Naive thymus-derived CD4-positive, alpha-beta T cell (primary cell): Measurements from ENCODE around the gene MSH5. TPM values are rescaled to one million over a fixed set of nuclear protein-coding genes. Genes with fewer than 3 reads are reported as not detected.

ENCODE experiments used
- ATAC-seq: fragments of 150-1000 bp; cut with Tn5 transposase; 2 replicates; pipeline ENCODE4 v1.10.0; 2021; ENCODE audit warnings: mild to moderate bottlenecking, moderate library complexity
- CTCF ChIA-PET: fragments of 350-600 bp; sonication (Branson Sonifier 250); formaldehyde crosslinking; loops from one replicate; lab custom pipeline; 2021; ENCODE audit warnings: antibody characterized with exemption; lab: Charles Lee
- POLR2A ChIA-PET: fragments of 350-600 bp; sonication (Branson Sonifier 250); formaldehyde crosslinking; loops from one replicate; lab custom pipeline; 2021; ENCODE audit warnings: antibody characterized with exemption, inconsistent platforms; lab: Charles Lee
- DNase-seq, 9 donors: peaks; one replicate each; pipeline versions ENCODE4 v3.0.0 to v3.0.0-alpha.2; 2020 to 2022; ENCODE audit warnings: mixed read lengths in 1 of 9
- H3K27ac ChIP-seq: one replicate; pipeline ENCODE4 v1.7.0; 2013; ENCODE audit warnings: mild to moderate bottlenecking, low read depth, low read length, moderate library complexity
- H3K27me3 ChIP-seq, 2 donors: one replicate each; pipeline ENCODE4 v1.7.0; 2013; ENCODE audit warnings: low read length in 2 of 2, mild to moderate bottlenecking in 2 of 2, moderate library complexity in 2 of 2; ENCODE audit not compliant: control insufficient read depth in 2 of 2, insufficient read depth in 2 of 2
- H3K36me3 ChIP-seq, 3 experiments: 1 replicate in 2 of 3; 2 replicates in 1 of 3; pipeline ENCODE4 v1.7.0; 2013; ENCODE audit warnings: low read length in 3 of 3, mild to moderate bottlenecking in 3 of 3, moderate library complexity in 1 of 3; ENCODE audit not compliant: insufficient read depth in 3 of 3, control insufficient read depth in 2 of 3
- H3K4me1 ChIP-seq, 2 donors: one replicate each; pipeline ENCODE4 v1.7.0; 2013; ENCODE audit warnings: low read length in 2 of 2, mild to moderate bottlenecking in 2 of 2, moderate library complexity in 1 of 2; ENCODE audit not compliant: control insufficient read depth in 2 of 2, insufficient read depth in 2 of 2
- H3K4me3 ChIP-seq: 2 replicates; pipeline ENCODE4 v1.7.0; 2013; ENCODE audit warnings: mild to moderate bottlenecking, low read length
- H3K9me3 ChIP-seq, 3 experiments: 1 replicate in 2 of 3; 2 replicates in 1 of 3; pipeline ENCODE4 v1.7.0; 2013; ENCODE audit warnings: low read length in 3 of 3; ENCODE audit not compliant: control insufficient read depth in 2 of 3
- H3K27ac Mint-ChIP-seq, 9 donors: one replicate each; pipeline ENCODE4 v1.8.0; 2020 to 2022; ENCODE audit warnings: mixed read lengths in 9 of 9, mild to moderate bottlenecking in 8 of 9, moderate library complexity in 5 of 9, inconsistent platforms in 2 of 9
- H3K27me3 Mint-ChIP-seq, 5 donors: one replicate each; pipeline ENCODE4 v1.8.0; 2021 to 2022; ENCODE audit warnings: mixed read lengths in 5 of 5, mild to moderate bottlenecking in 1 of 5
- H3K36me3 Mint-ChIP-seq, 5 donors: one replicate each; pipeline ENCODE4 v1.8.0; 2020 to 2022; ENCODE audit warnings: mixed read lengths in 5 of 5, mild to moderate bottlenecking in 3 of 5, inconsistent platforms in 1 of 5
- H3K4me1 Mint-ChIP-seq, 7 donors: one replicate each; pipeline ENCODE4 v1.8.0; 2020 to 2022; ENCODE audit warnings: mixed read lengths in 7 of 7, mild to moderate bottlenecking in 3 of 7, inconsistent platforms in 1 of 7
- H3K4me3 Mint-ChIP-seq, 10 donors: one replicate each; pipeline ENCODE4 v1.8.0; 2020 to 2022; ENCODE audit warnings: mild to moderate bottlenecking in 10 of 10, mixed read lengths in 10 of 10, moderate library complexity in 6 of 10, inconsistent platforms in 2 of 10
- H3K9me3 Mint-ChIP-seq, 11 donors: one replicate each; pipeline ENCODE4 v1.8.0; 2020 to 2022; ENCODE audit warnings: mixed read lengths in 11 of 11, mild to moderate bottlenecking in 4 of 11, inconsistent platforms in 1 of 11, moderate library complexity in 1 of 11
- intact Hi-C, 2 donors: fragments of 100-400 bp; cut with micrococcal nuclease; formaldehyde crosslinking; loops; one replicate each; pipeline ENCODE4 v1.15.1; 2023
- microRNA-seq: library from miRNA; unstranded; fragments of <30 nt; microRNA quantifications from one replicate; pipeline ENCODE4 v1.2.0, GENCODE V29; 2022; ENCODE audit warnings: borderline microRNAs expressed
- polyA plus RNA-seq, 2 donors: library from polyadenylated mRNA; unstranded; fragments of 300-500 nt; fragmentation: Illumina TruSeq; gene quantifications; one replicate each; pipeline ENCODE4 v1.2.3, GENCODE V29; 2021
- total RNA-seq, 6 experiments: library from RNA in 5 of 6; stranded (reverse) in 5 of 6; gene quantifications; 1 replicate in 5 of 6; 2 replicates in 1 of 6; pipeline ENCODE4 v1.2.3 and lab custom pipeline; 2021 to 2026

MSH5 gene
- total and polyA plus RNA-seq, 7 experiments from 2014 or later = 0.51 to 52.2 (median 11.0) TPM

DNA sequence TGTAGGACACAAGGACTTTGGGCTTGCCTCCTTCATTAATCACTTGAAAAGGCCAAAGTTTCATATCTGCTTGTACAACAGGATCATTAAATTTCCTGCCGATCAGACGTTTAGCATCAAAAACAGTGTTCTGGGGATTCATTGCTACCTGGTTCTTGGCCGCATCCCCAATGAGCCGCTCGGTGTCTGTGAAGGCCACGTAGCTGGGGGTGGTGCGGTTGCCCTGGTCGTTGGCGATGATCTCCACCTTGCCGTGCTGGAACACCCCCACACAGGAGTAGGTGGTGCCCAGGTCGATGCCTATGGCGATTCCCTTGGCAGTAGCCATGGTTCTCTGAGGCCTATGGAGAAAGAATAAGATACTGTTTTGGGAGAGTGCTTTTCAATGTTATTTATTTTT lies 71.8 kb downstream of the MSH5 start:
- CTCF ChIA-PET = no interaction called here
- Histone ChIP-seq H3K27ac (no peak overlapping the region), H3K36me3 (peaks cover 0 to 22% (median 0%) of the 10 kb centered on the region in 3 experiments), H3K4me1 (peaks cover 7 to 22% of the 10 kb centered on the region in 2 donors), H3K4me3 (no peak overlapping the region), H3K27me3 (no peaks in the 10 kb centered on the region), H3K9me3 (no peaks in the 10 kb centered on the region)
- ATAC-seq (no peak), DNase-seq (no peak)
- POLR2A ChIA-PET = interaction anchor here (0.6 kb wide), 1 partner anchor 32 kb away, joined by 5 read pairs; no protein-coding TSS in a partner anchor
- intact Hi-C loops = no loop called here
- H3K36me3 Mint-ChIP-seq = peaks cover 4 to 19% (median 8%) of the 10 kb centered on the region in 5 donors
- peak overlapping the region in 1 of 9 donors; percentile 8 for H3K27ac Mint-ChIP-seq
- H3K9me3 Mint-ChIP-seq = no peaks in the 10 kb centered on the region
- peaks cover 11 to 38% (median 27%) of the 10 kb centered on the region in 7 donors for H3K4me1 Mint-ChIP-seq
- H3K27me3 Mint-ChIP-seq = no peaks in the 10 kb centered on the region
- H3K4me3 Mint-ChIP-seq = no peak overlapping the region

Small RNA genes lying within 50 kb of the gene (microRNA-seq; reads per million reads assigned to microRNA genes)
- not detected for gene MIR4646

Other genes with a start within 250 kb of the MSH5 start
Only the 30 nearest of the 43 such genes appear.
- 1,000 to 10,000 TPM in 1 of 5 experiments, 100 to 1,000 TPM in 4; 370 to 1,909 (median 670) TPM for gene LTB, start 157.6 kb upstream of the MSH5 start, total RNA-seq
- gene LTB, start 157.6 kb upstream of the MSH5 start, polyA plus RNA-seq = 1,000 to 10,000 TPM; 1,970 to 2,371 TPM
- 100 to 1,000 TPM in 2 of 5 experiments, 10 to 100 TPM in 3; 15.1 to 234 (median 32.0) TPM for gene LST1, start 153.7 kb upstream of the MSH5 start, total RNA-seq
- 10 to 100 TPM in 1 of 2 donors, 1 to 10 TPM in 1; 8.4 to 15.3 TPM for gene LST1, start 153.7 kb upstream of the MSH5 start, polyA plus RNA-seq
- 10 to 100 TPM in 2 of 5 experiments, 1 to 10 TPM in 2, under 1 TPM in 1; 0.97 to 47.1 (median 6.7) TPM for gene NCR3, start 147.0 kb upstream of the MSH5 start, total RNA-seq
- gene NCR3, start 147.0 kb upstream of the MSH5 start, polyA plus RNA-seq = 10 to 100 TPM; 11.0 to 19.7 TPM
- gene AIF1, start 124.8 kb upstream of the MSH5 start, total RNA-seq = 100 to 1,000 TPM in 1 of 5 experiments, 10 to 100 TPM in 4; 33.1 to 160 (median 62.0) TPM
- gene AIF1, start 124.8 kb upstream of the MSH5 start, polyA plus RNA-seq = 100 to 1,000 TPM; 140 to 182 TPM
- gene PRRC2A, start 119.3 kb upstream of the MSH5 start, total RNA-seq = 100 to 1,000 TPM; 203 to 238 (median 226) TPM
- gene PRRC2A, start 119.3 kb upstream of the MSH5 start, polyA plus RNA-seq = 1 to 10 TPM; 3.9 to 8.2 TPM
- gene BAG6, start 87.3 kb upstream of the MSH5 start, total RNA-seq = 100 to 1,000 TPM; 260 to 321 (median 280) TPM
- 10 to 100 TPM; 14.4 to 24.3 TPM for gene BAG6, start 87.3 kb upstream of the MSH5 start, polyA plus RNA-seq
- 1 to 10 TPM in 4 of 5 experiments, under 1 TPM in 1; 0.78 to 4.3 (median 2.8) TPM for gene APOM, start 84.1 kb upstream of the MSH5 start, total RNA-seq
- 1 to 10 TPM; 3.8 to 5.0 TPM for gene APOM, start 84.1 kb upstream of the MSH5 start, polyA plus RNA-seq
- 10 to 100 TPM; 14.0 to 32.8 (median 23.2) TPM for gene C6orf47, start 79.2 kb upstream of the MSH5 start, total RNA-seq
- gene C6orf47, start 79.2 kb upstream of the MSH5 start, polyA plus RNA-seq = 10 to 100 TPM; 22.3 to 33.7 TPM
- gene GPANK1, start 75.0 kb upstream of the MSH5 start, total RNA-seq = 10 to 100 TPM; 12.8 to 35.1 (median 28.9) TPM
- gene GPANK1, start 75.0 kb upstream of the MSH5 start, polyA plus RNA-seq = 10 to 100 TPM; 24.0 to 27.2 TPM
- 100 to 1,000 TPM; 101 to 215 (median 133) TPM for gene CSNK2B, start 73.9 kb upstream of the MSH5 start, total RNA-seq
- 100 to 1,000 TPM; 260 to 275 TPM for gene CSNK2B, start 73.9 kb upstream of the MSH5 start, polyA plus RNA-seq
- 10 to 100 TPM; 27.7 to 51.0 (median 42.9) TPM for gene LY6G5B, start 70.0 kb upstream of the MSH5 start, total RNA-seq
- gene LY6G5B, start 70.0 kb upstream of the MSH5 start, polyA plus RNA-seq = not detected
- 1 to 10 TPM; 2.4 to 4.3 (median 3.1) TPM for gene LY6G5C, start 58.9 kb upstream of the MSH5 start, total RNA-seq
- gene LY6G5C, start 58.9 kb upstream of the MSH5 start, polyA plus RNA-seq = 10 to 100 TPM in 1 of 2 donors, 1 to 10 TPM in 1; 6.4 to 10.2 TPM
- 10 to 100 TPM; 60.1 to 71.7 (median 65.2) TPM for gene ABHD16A, start 36.7 kb upstream of the MSH5 start, total RNA-seq
- gene ABHD16A, start 36.7 kb upstream of the MSH5 start, polyA plus RNA-seq = 10 to 100 TPM; 31.1 to 42.5 TPM
- under 1 TPM in 1 of 5 experiments, not detected in 4; 0.56 TPM for gene LY6G6F, start 33.1 kb upstream of the MSH5 start, total RNA-seq
- gene LY6G6F, start 33.1 kb upstream of the MSH5 start, polyA plus RNA-seq = not detected
- gene LY6G6D, start 24.7 kb upstream of the MSH5 start, total RNA-seq = not detected
- gene LY6G6D, start 24.7 kb upstream of the MSH5 start, polyA plus RNA-seq = not detected
- 1 to 10 TPM in 1 of 5 experiments, not detected in 4; 1.2 TPM for gene LY6G6C, start 18.3 kb upstream of the MSH5 start, total RNA-seq
- not detected for gene LY6G6C, start 18.3 kb upstream of the MSH5 start, polyA plus RNA-seq
- gene MPIG6B, start 16.6 kb upstream of the MSH5 start, total RNA-seq = 1 to 10 TPM in 1 of 5 experiments, under 1 TPM in 4; 0.12 to 4.7 (median 0.64) TPM
- 1 to 10 TPM in 1 of 2 donors, under 1 TPM in 1; 0.20 to 2.3 TPM for gene MPIG6B, start 16.6 kb upstream of the MSH5 start, polyA plus RNA-seq
- gene DDAH2, start 10.7 kb upstream of the MSH5 start, total RNA-seq = 10 to 100 TPM in 2 of 5 experiments, 1 to 10 TPM in 3; 4.9 to 31.4 (median 7.1) TPM
- gene DDAH2, start 10.7 kb upstream of the MSH5 start, polyA plus RNA-seq = 10 to 100 TPM; 13.1 to 15.3 TPM
- gene CLIC1, start 3.5 kb upstream of the MSH5 start, total RNA-seq = 100 to 1,000 TPM in 2 of 5 experiments, 10 to 100 TPM in 3; 29.3 to 494 (median 58.2) TPM
- gene CLIC1, start 3.5 kb upstream of the MSH5 start, polyA plus RNA-seq = 100 to 1,000 TPM; 102 to 122 TPM
- 10 to 100 TPM in 1 of 5 experiments, 1 to 10 TPM in 4; 2.3 to 11.1 (median 3.3) TPM for gene SAPCD1, start 22.7 kb downstream of the MSH5 start, total RNA-seq
- gene SAPCD1, start 22.7 kb downstream of the MSH5 start, polyA plus RNA-seq = not detected
- gene VWA7, start 37.3 kb downstream of the MSH5 start, total RNA-seq = 1 to 10 TPM in 3 of 5 experiments, under 1 TPM in 2; 0.53 to 4.5 (median 1.1) TPM
- not detected for gene VWA7, start 37.3 kb downstream of the MSH5 start, polyA plus RNA-seq
- 10 to 100 TPM; 34.3 to 84.2 (median 53.2) TPM for gene VARS1, start 55.7 kb downstream of the MSH5 start, total RNA-seq
- gene VARS1, start 55.7 kb downstream of the MSH5 start, polyA plus RNA-seq = 10 to 100 TPM; 32.2 to 44.8 TPM
- 10 to 100 TPM; 22.9 to 94.5 (median 29.2) TPM for gene LSM2, start 67.0 kb downstream of the MSH5 start, total RNA-seq
- 10 to 100 TPM; 58.9 to 67.9 TPM for gene LSM2, start 67.0 kb downstream of the MSH5 start, polyA plus RNA-seq
- gene HSPA1L, start 75.3 kb downstream of the MSH5 start, total RNA-seq = 1 to 10 TPM; 3.3 to 5.5 (median 4.7) TPM
- gene HSPA1L, start 75.3 kb downstream of the MSH5 start, polyA plus RNA-seq = 1 to 10 TPM; 2.3 to 3.6 TPM
- gene HSPA1A, start 75.5 kb downstream of the MSH5 start, total RNA-seq = 100 to 1,000 TPM in 1 of 5 experiments, 10 to 100 TPM in 3, 1 to 10 TPM in 1; 6.7 to 125 (median 30.3) TPM
- gene HSPA1A, start 75.5 kb downstream of the MSH5 start, polyA plus RNA-seq = 10 to 100 TPM; 26.0 to 52.5 TPM
- 10 to 100 TPM in 4 of 5 experiments, 1 to 10 TPM in 1; 8.6 to 68.9 (median 28.9) TPM for gene HSPA1B, start 87.7 kb downstream of the MSH5 start, total RNA-seq
- gene HSPA1B, start 87.7 kb downstream of the MSH5 start, polyA plus RNA-seq = 1 to 10 TPM; 2.8 to 3.6 TPM
- 10 to 100 TPM; 18.6 to 35.0 (median 20.1) TPM for gene NEU1, start 122.8 kb downstream of the MSH5 start, total RNA-seq
- 10 to 100 TPM; 13.6 to 19.9 TPM for gene NEU1, start 122.8 kb downstream of the MSH5 start, polyA plus RNA-seq
- not detected for gene SLC44A4, start 139.0 kb downstream of the MSH5 start, total RNA-seq
- not detected for gene SLC44A4, start 139.0 kb downstream of the MSH5 start, polyA plus RNA-seq
- 10 to 100 TPM; 50.4 to 94.2 (median 71.6) TPM for gene EHMT2, start 157.7 kb downstream of the MSH5 start, total RNA-seq
- gene EHMT2, start 157.7 kb downstream of the MSH5 start, polyA plus RNA-seq = 10 to 100 TPM; 37.3 to 66.5 TPM
- 1 to 10 TPM in 4 of 5 experiments, under 1 TPM in 1; 0.77 to 4.5 (median 2.5) TPM for gene ZBTB12, start 162.1 kb downstream of the MSH5 start, total RNA-seq
- under 1 TPM in 1 of 2 donors, not detected in 1; 0.09 TPM for gene ZBTB12, start 162.1 kb downstream of the MSH5 start, polyA plus RNA-seq